Activated CD4-positive, alpha-beta T cell treated with anti-CD3 and anti-CD28 coated beads, Interleukin-2, amount 50 U/mL, for 48 hours (primary cell): ENCODE data around the gene FBN2.
"Not testable (repeated sequence)": the region's sequence is repeated elsewhere in the genome, so short reads cannot be mapped to it uniquely, and the experiment has no call there.

Experiments
- DNase-seq, 2 experiments: peaks; one replicate each; pipeline ENCODE4 v3.0.0-alpha.2; 2020

Gene FBN2

GRCh38 chr5:128475693-128476092, 62.4 kb downstream of the FBN2 start:
- DNase-seq = no peak

GRCh38 chr5:128472919-128473318, 65.1 kb downstream of the FBN2 start:
- no peak for DNase-seq

- DNase-seq = no peak
These were observed 66.0 kb downstream of the FBN2 start for GRCh38 chr5:128472036-128472435.

- no peak for DNase-seq
These were observed 67.4 kb downstream of the FBN2 start for GRCh38 chr5:128470663-128471062.

GRCh38 chr5:128469912-128470311, 68.1 kb downstream of the FBN2 start:
- no peak for DNase-seq

GRCh38 chr5:128466980-128467379, 71.1 kb downstream of the FBN2 start:
- DNase-seq = no peak

- no peak for DNase-seq
These were observed 71.5 kb downstream of the FBN2 start for GRCh38 chr5:128466554-128466953.

- DNase-seq = no peak
These were observed 73.4 kb downstream of the FBN2 start for GRCh38 chr5:128464596-128464995.

GRCh38 chr5:128462330-128462729, 75.7 kb downstream of the FBN2 start:
- no peak for DNase-seq

- DNase-seq = not testable (repeated sequence)
These were observed 80.7 kb downstream of the FBN2 start for GRCh38 chr5:128457147-128457915.

- DNase-seq = no peak
These were observed 82.1 kb downstream of the FBN2 start for GRCh38 chr5:128455841-128456361.

GRCh38 chr5:128453121-128453520, 84.9 kb downstream of the FBN2 start:
- DNase-seq = no peak

GRCh38 chr5:128447224-128447623, 90.8 kb downstream of the FBN2 start:
- not testable (repeated sequence) for DNase-seq

- no peak for DNase-seq
These were observed 96.1 kb downstream of the FBN2 start for GRCh38 chr5:128441941-128442350.

GRCh38 chr5:128441165-128441564, 96.9 kb downstream of the FBN2 start:
- DNase-seq = no peak

- no peak for DNase-seq
These were observed 101.3 kb downstream of the FBN2 start for GRCh38 chr5:128436749-128437188.

- DNase-seq = no peak
These were observed 102.2 kb downstream of the FBN2 start for GRCh38 chr5:128435861-128436260.

GRCh38 chr5:128434993-128435392, 103.1 kb downstream of the FBN2 start:
- no peak for DNase-seq

- no peak for DNase-seq
These were observed 105.1 kb downstream of the FBN2 start for GRCh38 chr5:128432913-128433440.

GRCh38 chr5:128427921-128428320, 110.1 kb downstream of the FBN2 start:
- no peak for DNase-seq

- DNase-seq = no peak
These were observed 111.9 kb downstream of the FBN2 start for GRCh38 chr5:128426090-128426534.

- DNase-seq = no peak
These were observed 113.4 kb downstream of the FBN2 start for GRCh38 chr5:128424646-128425045.

GRCh38 chr5:128422612-128423011, 115.4 kb downstream of the FBN2 start:
- DNase-seq = no peak

- no peak for DNase-seq
These were observed 123.6 kb downstream of the FBN2 start for GRCh38 chr5:128414469-128414868.
